Activated CD8-positive, alpha-beta memory T cell treated with anti-CD3 and anti-CD28 coated beads, Interleukin-2, amount 50 U/mL, for 4 hours (primary cell): ENCODE results near the gene PODNL1.
A peak's percentile ranks its signal among the peaks of the same experiment; 100 is the strongest.
"Not testable (repeated sequence)": the region's sequence is repeated elsewhere in the genome, so short reads cannot be mapped to it uniquely, and the experiment has no call there.

Experiments
- DNase-seq: peaks from one replicate; pipeline ENCODE4 v3.0.0-alpha.2; 2020

Gene PODNL1

DNA sequence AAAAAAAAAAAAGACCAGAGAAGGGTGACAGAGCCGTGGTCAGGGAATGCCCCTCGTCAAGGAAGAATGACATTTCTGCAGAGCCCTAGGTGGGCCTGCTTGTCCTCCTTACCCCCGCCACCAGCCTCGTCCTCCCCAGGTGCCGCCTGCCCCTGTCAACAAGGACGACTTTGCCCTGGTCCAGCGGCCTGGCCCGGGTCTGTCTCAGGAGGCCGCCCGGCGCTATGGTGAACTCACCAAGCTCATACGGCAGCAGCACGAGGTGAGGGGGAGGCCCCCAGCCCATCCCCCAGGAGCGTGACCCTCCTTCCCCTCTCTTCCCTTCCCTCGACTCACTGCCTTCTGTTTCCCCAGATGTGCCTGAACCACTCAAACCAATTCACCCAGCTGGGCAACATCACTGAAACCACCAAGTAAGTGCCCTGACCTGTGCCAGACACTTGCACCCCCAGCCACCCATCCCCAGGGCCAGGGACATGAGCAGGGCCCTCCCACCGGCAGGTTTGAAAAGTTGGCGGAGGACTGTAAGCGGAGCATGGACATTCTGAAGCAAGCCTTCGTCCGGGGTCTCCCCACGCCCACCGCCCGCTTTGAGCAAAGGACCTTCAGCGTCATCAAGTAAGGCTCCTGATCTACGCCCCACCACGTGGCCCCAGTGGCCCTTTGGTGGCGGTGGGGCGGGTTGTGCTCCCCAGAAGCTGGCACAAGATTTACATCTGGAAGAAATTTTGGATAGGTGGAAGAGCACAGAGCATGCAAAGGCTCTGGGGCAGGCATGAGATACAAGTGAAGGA is 14.8 kb downstream of the PODNL1 start:
- no peak for DNase-seq

DNA sequence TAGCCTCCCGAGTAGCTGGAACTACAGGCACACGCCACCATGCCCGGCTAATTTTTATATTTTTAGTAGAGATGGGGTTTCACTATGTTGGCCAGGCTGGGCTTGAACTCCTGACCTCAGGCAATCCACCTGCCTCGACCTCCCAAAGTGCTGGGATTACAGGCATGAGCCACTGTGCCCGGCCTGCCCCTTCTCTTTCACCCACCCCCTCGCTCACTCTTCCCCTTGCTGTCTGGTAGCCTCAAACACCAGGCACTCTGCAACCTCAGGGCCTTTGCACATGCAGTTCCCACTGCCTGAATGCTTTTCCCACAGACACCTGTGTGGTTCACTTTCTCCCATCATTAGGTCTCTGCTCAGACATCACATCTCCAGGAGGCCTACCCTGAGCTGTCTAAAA is 16.1 kb downstream of the PODNL1 start:
- not testable (repeated sequence) for DNase-seq

DNA sequence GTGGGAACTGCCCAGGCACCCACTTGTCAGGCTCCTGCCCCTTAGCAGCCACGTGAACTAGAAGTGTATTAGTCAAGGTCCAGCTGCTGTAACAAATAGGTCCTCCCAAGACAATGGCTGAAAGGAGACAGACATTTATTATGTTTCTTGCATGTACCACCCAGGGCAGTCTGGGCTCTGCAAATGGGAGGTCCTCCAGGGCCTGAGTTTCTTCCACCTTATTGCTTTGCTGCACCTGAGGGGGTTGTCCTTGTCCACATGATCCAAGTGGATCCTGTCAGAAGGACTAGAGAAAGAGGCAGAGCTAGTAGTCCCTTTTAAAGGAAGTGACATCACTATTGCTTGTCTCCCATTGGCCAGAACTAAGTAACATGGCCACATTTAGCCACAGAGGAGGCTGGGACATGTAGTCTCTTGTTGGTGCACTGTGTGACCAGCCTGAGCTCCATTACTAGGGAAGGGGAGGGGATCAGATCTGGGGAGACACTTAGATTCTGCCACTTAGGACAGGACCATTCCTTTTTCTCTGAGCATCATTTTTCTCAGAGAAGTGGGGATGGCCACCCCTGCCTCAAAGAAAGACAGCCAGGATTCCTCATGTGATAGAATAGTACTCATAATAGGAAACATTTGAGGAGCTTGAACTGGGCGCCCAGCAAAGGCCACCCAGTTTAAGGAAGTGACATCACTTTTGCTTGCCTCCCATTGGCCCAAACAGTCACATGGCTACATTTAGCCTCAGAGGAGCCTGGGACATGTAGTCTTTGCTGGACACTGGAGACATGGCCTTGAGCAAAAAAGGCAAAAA is 17.1 kb downstream of the PODNL1 start:
- no peak for DNase-seq

DNA sequence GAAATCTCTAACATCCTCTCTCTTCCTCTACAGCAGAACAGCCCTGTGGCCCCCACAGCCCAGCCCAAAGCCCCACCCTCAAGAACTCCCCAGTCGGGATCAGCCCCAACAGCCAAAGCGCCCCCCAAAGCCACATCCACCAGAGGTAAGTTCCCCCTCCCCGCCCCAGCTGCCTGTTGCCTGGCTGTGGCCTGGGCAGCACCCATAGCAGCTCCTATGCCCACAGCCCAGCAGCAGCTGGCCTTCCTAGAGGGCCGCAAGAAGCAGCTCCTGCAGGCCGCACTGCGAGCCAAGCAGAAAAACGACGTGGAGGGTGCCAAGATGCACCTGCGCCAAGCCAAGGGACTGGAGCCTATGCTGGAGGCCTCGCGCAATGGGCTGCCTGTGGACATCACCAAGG is 17.7 kb downstream of the PODNL1 start:
- no peak for DNase-seq

DNA sequence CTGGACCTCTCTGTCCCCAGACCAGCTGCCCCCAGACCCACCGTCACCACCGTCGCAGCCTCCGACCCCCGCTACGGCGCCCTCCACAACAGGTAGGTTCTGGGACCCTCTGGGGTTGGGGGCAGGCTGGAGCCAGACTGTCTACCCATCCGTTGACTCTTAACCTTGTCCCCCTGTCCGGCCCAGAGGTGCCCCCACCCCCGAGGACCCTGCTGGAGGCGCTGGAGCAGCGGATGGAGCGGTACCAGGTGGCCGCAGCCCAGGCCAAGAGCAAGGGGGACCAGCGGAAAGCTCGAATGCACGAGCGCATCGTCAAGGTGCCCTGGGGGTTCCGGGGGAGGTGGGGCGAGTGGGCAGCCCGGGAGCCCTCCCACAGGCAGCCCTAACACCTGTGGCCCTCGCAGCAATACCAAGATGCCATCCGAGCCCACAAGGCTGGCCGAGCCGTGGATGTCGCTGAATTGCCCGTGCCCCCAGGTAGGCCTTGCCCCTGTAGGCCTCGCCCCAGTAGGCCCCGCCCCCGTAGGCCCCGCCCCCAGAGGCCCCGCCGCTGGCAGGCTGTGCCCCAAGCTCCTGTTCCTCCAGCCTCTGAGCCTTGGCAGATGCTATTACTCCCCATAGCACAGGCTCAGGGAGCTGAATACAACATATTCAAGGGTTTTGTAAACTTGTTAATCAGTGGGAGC is 19.3 kb downstream of the PODNL1 start:
- no peak for DNase-seq

DNA sequence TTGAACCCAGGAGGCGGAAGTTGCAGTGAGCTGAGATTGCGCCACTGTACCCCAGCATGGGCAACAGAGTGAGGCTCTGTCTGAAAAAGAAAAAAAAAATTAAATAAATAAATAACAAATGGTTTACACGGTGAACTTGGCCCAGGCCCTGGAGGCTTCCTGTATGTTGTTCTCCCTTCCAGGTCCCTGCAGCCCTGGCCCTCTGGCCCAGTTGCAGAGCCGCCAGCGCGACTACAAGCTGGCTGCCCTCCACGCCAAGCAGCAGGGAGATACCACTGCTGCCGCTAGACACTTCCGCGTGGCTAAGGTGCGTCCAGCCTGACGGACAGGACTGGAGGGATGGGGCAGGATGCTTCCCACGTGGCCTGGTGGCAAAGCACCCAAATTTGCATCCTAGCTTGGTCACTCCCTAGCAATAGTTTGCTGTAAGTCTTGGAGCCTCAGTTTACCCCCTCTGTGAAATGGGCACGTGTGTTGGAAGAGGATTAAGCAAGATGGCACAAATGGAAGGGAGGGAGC is 20.3 kb downstream of the PODNL1 start:
- DNase-seq = no peak

DNA sequence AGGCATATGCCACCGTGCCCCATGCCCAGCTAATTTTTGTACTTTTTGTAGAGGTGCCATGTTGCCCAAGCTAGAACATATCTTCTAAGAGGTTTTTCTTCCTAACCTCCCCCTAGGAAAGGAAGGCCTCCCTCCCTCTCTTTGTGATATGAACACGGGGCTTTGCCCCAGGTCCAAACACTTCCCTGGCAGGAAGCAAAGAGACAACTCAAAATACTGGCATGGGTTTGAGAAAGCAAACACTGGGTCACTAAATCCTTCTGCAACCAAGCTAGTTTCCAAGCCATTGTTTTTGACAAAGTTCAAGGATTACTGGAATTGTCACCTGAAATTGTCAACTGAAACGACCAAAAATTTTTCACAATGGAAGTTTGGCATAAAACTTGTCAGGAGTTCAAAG is 23.4 kb downstream of the PODNL1 start:
- no peak for DNase-seq

DNA sequence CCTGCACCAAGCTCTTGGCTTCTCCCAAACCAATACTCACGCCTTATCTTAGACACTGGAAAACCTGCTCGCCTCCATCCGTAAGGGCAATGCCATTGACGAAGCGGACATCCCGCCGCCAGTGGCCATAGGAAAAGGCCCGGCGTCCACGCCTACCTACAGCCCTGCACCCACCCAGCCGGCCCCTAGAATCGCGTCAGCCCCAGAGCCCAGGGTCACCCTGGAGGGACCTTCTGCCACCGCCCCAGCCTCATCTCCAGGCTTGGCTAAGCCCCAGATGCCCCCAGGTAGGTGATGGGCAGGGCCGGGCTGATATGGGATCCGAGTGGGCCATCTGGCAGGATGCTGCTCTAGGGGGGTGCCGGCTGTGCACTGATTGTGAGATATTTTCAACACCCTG is 24.9 kb downstream of the PODNL1 start:
- DNase-seq = no peak

DNA sequence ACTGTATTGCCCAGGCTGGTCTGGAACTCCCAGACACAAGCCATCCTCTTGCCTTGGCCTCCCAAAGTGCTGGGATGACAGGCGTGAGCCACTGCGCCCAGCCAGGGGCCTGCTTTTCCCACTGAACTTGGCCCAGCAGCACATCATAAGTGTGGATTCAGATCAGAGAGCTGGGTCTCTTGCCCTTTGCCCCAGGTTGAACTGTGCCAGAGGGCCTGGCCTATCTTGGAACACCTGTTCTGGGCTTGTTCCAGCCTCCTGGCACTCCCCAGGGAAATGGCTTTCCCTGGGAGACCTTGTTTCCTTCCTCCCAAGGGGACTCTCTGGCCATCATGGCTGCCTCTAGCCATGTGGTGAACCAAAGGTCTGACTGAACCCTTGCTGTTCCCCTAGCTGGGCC is 28.8 kb downstream of the PODNL1 start:
- no peak for DNase-seq

DNA sequence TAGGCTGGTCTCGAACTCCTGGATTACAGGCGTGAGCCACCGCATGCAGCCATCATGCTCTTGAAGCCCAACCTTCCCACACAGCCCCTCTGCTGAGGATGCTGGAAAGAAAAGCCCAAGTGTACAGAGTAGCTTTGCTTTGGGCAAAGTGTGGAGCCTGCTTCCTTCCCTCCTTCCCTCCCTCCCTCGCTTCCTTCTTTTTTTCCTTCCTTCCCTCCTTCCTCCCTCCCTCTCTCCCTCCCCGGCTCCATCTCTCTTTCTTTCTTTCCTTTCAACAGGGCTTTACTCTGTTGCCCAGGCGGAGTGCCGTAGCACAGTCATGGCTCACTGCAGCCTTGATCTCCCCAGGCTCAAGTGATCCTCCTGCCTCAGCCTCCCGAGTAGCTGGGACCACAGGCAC is 29.5 kb downstream of the PODNL1 start:
- no peak for DNase-seq

DNA sequence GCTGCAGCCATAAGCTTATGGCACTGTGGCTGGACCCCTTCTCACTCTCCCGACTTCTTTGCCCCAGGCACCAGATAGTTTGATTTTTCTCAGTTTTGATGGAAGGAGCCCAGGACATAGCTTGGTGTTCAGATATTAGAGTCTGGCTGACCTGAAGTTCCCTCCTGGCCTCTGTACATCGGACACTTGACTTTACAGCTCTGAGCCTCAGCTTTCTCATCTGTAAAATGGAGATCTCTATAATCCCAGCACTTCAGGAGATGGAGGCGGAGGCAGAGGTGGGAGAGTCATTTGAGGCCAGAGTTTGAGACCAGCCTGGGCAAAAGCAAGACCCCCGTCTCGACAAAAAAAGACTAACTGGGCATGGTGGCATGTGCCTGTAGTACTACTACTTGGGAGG is 31.3 kb downstream of the PODNL1 start:
- no peak for DNase-seq

DNA sequence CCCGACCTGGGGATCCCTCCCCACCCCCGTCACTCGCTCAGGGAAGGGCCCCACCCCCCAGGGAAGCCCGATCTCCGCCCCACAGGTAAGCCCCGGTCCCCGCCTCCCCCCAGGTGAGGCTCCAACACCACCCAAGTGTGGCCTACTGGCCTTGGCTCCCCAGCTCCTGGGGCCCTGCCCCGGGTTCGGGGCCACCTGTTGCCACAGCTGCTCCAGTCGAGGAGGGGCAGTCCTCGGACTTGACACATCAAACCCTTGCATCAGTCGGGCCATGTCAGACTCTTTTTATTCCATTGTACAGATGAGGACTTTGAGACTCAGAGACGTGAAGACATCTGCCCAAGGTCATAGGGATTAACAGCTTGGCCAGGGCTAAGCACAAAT is 31.7 kb downstream of the PODNL1 start:
- DNase-seq = peak; percentile 40

DNA sequence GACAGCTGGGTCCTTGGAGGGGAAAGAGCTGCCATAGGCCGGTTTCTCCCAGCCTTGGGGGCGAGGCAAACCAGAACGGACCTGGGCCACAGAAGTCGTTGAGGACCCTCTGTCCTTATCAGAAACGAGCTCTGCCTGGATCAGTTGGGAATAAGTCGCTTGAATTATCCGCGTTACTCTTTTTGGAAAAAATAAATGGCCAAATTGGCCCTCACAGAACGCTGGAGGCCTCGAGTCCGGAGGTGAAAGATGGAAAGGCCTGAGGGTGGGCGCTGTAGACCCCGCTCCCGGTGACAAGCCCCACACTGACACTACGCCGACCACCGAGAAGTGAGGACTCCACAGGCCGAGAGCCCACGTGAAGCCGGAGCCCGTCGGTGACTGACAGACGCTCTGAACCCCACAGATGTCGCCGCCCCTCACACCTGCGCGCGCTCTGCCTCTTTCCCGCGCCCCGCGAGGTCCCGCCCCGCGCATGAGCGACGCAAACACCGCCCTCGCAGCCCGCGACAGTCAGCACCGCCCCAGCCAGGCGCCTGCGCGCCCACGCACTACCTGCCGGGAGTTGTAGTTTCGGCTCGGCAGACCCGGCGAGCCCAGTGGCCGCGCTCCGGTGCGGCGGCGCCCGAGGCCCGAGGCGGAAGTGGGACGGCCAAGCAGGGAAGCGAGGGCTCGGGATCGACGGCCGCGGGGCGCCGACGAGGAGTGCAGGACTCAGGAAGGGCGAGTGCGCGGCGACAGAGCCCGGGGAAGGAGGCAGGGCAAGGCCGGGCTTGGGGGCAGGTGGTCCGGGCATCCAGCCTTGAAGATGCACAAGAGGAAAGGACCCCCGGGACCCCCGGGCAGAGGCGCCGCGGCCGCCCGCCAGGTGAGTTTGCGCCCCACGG is 32.3 kb downstream of the PODNL1 start, which contains the start of the genes BRME1 and CC2D1A:
TSS of gene BRME1 (minus strand) at position 484 of the 887 bp plus-strand sequence. CDS start 1,225 bp downstream, outside the sequence.
TSS of gene CC2D1A (plus strand) at position 568 of the 887 bp plus-strand sequence. CDS start at position 809, 241 bp downstream.
- peak; percentile 96 for DNase-seq

DNA sequence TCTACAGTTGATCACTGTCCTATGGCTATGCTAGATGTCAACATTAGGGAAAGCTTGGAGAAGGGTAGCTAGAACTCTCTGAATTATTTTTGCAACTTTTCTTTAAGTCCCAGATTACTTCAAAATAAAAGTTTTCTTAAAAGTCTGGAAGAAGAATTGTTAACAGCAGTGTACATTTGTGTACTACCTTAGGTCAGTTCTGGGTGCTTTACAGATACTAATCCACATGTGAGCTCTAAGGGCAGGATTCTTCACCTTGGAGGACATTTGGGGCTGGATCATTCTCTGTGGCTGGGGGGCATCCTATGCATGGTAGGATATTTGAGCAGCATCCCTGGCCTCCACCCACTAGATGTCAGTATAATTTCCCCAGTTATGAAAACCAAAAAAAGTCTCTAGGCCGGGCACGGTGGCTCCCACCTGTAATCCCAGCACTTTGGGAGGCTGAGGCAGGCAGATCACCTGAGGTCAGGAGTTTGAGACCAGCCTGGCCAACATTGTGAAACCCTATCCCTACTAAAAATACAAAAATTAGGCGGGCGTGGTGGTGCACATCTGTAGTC is 35.1 kb downstream of the PODNL1 start:
- no peak for DNase-seq

DNA sequence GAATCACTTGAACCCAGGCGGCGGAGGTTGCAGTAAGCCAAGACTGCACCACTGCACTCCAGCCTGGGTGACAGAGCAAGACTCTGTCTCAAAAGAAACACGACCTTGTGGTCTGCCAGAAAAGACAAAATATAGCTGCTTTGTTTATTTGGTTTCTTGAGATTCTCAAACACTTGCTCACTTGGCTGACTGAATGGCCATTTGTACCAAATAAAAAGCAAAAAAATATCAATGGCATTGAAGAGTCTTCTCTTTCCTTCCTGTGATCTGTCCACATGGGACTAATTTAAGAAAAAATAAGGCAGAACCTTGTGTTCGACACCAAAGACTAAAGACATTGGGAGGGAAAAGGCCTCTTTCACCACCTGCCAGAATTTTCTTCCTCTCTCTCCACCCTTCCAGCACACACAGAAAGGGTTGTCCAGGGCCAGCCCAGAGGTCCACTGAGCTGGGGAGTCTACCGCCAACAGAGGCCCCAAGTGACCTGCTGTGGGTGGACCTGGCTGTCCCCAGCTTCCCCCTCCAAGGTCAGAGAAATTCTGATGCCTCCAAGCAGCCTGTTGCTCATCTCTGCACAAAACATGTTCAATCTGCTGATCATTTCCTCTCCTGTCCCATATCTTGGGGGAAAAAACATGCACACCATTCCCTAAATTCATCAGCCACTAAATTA is 38.2 kb downstream of the PODNL1 start:
- DNase-seq = no peak

DNA sequence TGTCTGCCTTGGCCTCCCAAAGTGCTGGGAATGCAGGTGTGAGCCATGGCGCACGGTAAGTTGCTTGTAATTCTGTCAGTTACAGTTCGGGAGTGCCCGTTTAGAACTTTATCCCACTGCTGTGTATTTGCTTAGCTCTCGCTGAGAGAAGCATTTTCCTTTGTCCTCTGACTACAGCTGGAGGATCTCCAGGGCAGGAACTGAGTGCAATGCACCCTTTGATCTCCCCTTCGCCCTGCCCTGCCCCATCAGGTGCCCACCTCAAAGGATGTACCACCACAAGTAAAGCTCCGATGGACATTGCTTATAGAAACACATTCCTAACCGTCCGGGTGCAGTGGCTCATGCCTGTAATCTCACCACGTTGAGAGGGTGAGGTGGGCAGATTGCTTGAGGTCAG is 38.8 kb downstream of the PODNL1 start:
- no peak for DNase-seq

DNA sequence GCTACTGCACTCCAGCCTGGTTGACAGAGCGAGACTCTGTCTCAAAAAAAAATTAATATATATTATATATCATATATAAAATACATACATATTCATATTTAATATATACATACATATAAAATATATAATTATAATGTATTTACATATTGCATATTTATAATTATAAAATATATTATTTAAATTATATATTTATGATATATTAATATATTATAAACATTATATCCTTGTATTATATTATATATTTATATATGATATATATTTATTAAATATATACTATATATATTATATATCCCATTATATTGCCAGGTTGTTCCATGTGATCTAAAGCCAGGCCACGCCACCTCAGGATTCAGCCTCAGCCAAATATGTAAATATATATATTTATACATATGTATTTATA is 42.0 kb downstream of the PODNL1 start:
- DNase-seq = no peak

DNA sequence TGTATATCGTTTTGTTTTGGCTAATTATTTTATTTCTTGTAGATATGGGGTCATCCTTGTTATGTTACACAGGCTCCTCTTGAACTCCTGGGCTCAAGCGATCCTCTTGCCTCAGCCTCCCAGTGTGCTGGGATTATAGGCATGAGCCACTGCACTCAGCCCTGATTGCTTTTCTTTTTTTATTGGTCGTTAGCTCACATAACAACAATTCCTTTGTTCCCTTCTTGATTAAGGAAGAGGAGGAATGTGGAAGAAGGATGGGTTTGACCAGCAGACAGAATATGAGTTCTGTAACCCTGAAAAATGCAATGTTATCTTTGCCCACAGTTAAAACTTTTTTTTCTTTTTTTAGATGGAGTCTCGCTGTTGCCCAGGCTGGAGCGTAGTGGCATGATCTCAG is 43.7 kb downstream of the PODNL1 start:
- DNase-seq = no peak

DNA sequence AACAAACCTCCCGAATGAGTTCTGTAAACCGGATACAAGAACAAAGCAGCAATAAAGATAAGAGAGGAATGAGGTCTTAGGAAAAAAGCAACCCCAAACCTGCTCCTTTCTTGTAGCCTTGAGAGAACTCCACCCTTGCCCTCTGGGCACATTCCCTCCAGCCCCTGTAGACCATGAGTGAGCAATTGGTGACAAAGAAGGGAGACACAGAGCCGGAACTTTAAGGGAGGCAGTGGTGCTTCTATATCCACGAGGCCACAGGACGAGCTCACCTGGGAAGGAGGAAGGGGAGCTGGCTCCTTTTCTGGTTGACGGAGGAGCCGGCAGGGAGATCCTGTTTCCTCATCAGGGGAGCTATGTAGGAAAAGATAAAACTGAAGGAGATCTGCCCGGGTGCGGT is 45.3 kb downstream of the PODNL1 start:
- DNase-seq = no peak

DNA sequence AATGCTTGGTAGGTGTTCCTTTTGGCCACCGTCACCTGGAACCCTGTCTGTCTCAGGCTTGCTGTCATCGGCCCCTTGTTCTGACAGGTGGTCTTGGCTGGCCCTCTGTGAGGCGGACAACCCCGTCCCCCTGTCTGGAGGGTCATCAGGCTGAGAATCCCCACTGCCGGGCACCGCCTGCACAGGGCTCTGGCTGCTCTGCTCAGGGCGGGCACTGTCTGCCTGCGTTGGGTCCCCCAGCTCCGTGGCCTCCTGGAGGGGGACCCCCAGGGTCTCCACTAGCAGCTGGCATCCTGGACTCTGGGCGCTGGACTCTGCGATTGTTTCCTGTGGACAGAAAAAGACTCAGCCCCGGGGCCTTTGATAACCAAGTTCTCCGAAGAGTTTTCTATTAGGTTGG is 48.1 kb downstream of the PODNL1 start:
- no peak for DNase-seq

DNA sequence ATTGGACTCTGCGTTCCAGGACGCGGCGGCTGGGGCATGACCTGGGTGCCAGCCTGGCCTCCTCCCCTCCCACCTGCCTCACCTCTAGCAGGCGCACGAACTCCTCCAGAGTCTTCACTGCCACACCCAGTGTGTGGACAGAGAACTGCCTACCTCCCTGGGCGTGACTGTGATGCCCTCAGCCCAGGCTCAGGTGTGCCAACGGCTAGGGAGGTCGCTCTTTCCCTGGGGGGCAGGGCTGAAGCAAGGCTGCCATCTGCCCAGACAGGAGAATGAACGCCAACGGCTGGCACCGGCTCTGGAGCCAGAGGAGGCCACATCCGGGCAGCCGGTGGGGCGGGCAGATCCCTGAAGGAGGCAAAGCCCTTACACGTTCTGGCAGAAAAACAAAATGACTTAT is 49.9 kb downstream of the PODNL1 start:
- DNase-seq = no peak
